Activated naive CD8-positive, alpha-beta T cell treated with anti-CD3 and anti-CD28 coated beads, Interleukin-2, amount 50 U/mL, for 16 hours (primary cell): ENCODE data around the gene C18orf32.
"Not testable (repeated sequence)": the region's sequence is repeated elsewhere in the genome, so short reads cannot be mapped to it uniquely, and the experiment has no call there.

Source experiments
- DNase-seq: peaks from one replicate; pipeline ENCODE4 v3.0.0-alpha.2; 2020; ENCODE audit warnings: low read depth, low spot score

Gene C18orf32

DNA sequence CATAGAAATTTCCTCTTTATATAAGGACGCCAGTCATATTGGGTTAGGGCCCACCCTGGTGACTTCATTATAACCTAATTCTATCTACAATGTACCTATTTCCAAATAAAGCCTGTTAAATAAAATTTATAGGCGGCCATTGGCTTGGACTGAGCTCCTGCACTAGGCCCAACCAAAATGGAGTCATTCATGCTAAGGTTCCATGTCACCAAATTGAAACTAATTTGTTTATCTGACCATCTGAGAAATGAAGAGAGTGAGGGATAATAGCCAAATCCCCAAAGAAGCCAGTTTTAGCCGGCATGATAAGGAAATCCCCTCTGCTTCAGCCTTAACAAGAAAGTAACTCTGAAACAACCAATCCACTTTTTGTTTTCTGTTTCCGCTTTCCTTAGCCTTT lies 19.4 kb downstream of the C18orf32 start:
- DNase-seq: no peak

DNA sequence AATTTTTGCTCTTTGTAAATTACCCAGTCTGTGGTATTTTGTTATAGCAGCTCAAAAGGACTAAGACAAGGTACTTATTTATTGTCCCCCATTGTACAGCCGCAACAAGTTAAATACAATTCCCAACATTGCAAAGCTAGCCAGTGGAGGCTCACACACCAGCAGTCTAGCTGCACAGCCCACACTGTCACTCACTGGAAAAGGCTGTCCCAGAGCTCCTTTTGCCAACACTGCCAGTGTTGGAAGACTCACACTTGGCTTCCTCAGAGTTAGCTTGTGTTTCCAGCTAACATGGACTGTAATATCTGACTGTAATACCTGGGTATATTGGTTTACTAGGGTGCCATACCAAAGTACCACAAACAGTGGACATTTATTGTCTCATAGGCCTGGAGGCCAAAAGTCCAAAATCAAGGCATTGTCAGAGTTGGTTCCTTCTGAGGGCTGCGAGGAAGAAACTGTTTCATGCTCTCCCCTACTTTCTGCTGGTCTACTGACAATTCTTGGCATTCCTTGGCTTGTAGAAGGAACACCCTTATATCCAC lies 19.9 kb downstream of the C18orf32 start:
- DNase-seq: no peak

DNA sequence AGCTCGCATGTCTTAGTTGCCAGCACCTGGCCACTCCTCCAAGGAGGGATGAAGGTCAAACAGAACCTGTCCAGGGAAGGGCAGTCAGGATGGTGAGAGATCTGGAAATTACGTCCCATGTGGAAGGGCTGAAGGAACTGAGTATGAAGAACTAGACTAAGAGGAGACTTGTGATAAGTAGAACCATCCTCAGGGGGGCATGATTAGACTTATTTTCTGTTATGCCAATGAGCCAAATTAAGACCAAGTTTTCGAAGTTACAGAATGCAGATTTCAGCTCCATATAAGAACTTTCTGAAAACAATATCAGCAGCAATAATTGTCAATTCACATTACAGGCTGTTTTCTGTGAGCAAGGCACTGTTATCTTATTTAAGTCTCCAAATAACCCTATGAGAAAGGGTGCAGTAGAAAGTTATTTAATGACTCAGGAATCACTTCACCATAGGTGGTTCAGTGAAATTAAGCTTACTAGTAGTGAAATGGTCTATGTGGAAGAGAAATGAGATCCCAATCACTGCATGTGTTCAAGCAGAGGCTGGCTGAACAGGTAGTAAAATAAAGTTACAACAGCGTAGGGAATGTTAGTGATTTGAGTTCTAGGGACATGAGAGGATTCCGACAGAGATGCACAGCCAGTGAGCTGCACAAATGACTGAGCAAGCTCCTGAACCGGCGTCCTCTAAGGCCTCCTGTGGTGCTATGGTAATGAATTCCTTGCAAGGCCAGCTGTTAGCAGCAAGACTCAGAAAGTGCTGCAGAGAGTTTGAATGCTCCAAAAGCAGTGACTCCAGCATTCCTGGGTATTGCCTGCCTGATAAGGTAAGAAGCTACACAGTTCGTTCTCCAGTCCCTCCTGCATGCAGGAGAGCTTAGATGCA lies 22.1 kb downstream of the C18orf32 start:
- no peak for DNase-seq

DNA sequence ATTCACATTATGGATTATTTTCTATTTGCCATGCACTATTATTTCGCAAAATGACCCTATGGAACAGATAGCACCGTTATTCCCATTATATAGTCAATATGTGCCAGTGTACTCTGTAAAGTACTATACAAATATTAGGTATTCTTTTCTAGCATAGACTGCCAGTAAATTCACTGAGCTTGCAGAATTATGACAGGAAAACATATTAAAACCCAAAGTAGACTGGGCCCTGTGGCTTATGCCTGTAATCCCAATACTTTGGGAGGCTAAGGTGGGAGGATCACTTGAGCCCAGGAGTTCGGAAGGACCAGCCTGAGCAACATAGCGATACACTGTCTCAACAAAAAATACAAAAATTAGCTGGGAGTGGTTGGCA lies 25.4 kb downstream of the C18orf32 start:
- no peak for DNase-seq

DNA sequence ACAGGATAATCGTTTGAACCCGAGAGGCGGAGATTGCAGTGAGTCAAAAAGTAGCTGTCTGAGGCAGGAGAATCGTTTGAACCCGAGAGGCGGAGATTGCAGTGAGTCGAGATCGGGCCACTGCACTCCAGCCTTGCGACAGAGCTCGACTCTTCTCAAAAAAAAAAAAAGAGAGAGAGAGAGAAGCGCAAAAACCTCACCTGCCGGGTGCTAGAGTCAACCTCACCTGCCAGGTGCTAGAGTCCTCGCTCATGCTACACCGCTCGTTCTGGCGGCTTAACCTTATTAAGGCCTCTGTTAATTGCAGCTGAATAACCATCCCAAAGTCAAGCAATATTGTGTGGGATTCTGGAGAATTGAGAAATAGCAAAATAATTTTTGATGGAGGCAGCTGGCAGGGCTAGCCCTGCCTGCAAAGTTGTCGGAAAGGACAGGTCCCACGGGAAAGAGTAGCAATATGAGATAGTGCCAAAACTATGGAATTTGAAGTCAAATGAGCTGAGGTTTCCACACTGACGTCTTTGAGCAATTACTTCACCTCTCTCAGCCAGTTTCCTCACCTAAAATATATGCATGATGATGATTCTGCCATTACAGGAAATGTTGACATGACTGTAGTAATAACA lies 25.9 kb downstream of the C18orf32 start:
- no peak for DNase-seq

DNA sequence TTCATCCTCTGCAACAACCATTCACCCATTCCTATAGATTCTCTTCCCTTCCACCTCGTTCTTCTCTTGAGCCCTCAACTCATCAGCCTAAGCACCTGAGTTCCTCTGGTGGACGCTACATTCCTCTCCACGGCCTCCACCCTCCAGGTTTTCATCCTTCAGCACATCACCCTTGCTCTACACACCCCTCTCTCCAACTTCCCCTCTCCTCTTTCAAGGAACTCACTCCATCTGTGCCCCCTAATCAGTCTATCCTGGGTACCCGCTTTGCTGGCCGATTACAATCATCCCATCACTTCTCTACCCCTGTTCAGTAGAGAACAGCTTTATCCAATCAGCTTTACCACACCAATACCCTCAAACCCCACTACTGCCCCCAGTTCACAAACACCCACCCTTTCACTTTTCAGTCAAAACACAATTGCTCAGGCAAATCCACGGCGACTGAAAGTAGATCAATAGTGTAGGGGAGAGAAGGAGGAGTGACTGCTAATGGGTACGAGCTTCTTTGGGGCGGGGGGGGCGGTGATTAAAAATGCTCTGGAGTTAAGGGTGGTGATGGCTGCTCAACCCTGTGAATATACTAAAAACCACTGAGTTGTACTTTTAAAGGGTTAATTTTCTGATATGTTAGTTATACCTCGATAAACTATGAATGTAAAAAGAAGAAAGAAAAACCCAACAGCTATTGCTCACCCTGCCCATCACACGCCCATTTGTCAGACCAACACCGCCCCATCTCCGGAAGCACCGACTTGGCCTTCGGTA lies 27.4 kb downstream of the C18orf32 start:
- no peak for DNase-seq

DNA sequence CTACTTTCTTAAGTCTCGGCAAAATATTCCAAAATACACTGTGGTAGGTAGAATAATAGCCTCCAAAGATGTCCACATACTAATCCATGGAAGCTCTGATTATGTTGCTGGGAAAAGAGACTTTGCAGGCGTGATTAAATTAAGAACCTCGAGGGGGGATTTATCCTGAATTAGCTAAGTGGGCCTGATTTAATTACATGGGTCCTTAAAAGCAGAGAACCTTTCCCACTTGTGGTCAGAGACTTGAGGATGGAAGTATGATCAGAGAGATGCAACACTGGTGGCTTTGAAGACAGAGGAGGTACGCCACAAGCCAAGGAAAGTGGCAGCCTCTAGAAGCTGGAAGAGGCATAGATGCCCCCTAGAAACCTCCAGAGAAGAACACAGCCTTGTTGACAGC lies 29.4 kb downstream of the C18orf32 start:
- DNase-seq: no peak

DNA sequence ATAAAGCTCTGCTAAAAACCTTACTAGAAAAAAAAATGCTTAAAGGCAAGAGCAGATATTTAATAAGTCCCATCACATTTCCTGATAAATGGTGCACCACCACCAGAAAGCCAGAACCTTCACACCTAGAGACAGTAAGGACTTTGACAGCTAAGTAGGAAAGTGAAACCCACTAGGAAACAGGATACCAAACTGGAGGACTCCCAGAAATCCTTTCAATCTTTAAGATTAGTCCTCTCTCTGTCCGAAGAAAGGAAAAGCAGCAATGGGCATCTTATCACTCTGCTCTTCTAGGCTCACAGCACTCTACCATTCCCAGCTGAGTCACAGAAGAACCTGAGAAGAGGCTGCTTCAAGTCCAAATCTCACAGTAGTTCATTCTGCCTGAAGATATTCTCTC lies 30.2 kb downstream of the C18orf32 start:
- DNase-seq: no peak

DNA sequence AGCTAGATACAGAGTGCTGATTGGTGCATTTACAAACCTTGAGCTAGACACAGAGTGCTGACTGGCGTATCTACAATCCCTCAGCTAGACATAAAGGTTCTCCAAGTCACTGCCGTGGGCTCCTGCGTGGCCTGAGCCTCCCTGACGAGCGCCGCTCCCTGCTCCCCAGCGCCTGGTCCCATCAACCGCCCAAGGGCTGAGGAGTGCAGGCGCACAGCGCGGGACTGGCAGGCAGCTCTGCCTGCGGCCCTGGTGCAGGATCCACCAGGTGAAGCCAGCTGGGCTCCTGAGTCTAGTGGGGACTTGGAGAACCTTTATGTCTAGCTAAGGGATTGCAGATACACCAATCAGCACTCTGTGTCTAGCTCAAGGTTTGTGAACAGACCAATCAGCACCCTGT lies 34.5 kb downstream of the C18orf32 start:
- not testable (repeated sequence) for DNase-seq

DNA sequence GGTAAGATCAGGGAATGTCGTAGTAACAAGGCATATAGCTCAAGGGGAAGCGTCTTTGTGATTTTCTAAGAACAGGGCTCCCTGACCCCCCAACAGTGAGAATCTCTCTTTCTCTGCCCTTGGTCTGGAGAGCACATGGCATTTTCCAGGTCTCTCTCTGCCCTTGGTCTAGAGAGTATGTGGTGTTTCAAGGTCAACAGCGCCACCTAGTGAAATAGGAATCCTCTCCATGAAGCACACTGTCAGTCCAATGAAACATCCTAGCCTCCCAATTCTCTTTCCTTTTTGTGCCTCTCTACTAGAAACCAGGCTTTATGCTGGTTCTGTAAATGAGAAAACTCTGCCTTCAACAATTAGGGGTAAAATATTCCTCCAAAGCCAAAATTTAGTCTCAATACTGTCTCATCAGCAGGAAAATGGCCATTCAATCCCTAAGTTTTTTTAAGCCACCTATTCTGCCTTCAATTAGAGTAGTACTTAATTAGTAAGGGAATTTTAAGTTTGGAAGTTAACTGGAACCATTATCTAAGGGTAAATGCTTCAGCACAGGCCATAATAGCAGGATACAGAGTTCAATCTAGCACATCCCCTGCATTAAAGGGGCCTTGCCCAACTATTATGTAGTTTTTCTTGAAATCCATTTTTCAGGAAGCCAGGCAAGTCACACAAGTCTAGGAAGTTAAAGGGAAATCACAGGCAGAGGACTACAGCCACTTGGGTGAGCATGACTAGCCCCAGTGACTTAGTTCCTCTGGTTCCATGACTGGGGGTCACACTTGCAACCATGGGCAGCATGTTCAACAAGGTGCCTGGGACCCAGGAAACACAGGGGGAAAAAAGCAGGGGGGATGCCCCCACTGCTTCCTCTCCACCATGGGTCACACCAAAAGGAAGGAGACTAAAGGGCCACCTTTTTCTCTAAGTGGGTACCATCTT lies 39.0 kb downstream of the C18orf32 start:
- no peak for DNase-seq

DNA sequence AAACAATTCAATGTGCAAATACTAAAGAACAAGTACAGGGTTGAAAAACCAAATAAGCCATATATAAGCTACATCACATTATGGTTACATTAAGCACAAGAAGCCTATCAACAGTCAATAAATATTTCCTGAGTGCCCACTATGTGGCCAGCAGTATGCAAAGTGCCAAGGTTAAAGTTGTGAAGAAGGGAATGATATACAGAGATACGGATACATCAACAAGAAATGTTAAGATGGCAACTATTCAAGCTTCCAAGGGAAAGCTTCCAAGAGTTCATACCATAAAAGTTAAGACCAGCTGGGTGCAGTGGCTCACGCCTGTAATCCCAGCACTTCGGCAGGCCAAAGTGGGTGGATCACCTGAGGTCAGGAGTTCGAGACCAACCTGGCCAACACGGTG lies 40.6 kb downstream of the C18orf32 start:
- DNase-seq: no peak

DNA sequence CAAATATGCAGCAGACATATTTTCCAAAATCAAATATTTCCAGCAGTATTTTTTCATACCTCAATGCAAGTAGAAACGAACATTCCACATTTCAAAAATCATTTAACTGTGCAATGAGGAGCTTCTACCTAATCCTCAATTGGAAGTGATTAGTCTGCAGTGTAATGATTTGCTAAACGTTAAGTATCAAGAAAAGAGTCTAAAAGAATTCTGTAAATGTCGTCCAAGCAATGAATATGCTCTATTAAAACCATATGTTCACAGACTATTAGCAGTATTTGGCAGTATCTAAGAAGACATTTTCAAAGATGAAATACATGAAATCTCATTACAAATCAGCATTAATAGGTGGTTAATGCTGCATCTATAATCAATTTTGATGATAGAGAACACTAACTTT lies 42.5 kb downstream of the C18orf32 start:
- no peak for DNase-seq

DNA sequence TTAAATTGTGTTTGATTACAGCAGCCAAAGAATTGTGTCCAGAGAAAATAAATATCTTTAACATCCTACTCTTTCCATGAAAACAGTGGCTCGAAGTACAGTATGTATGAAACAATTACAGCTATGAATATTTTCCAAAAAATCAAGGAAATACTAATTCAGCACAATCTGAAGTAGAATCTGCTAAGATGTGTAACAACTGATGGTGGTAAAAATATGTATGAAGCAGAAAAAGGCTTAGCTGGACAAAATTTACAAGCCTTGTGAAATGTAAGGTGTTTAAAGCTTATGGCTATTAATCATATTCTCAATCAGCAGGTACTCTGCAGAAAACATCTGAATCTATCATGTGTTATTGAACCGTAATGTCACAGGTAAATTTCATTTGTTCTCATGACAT lies 43.2 kb downstream of the C18orf32 start:
- no peak for DNase-seq

DNA sequence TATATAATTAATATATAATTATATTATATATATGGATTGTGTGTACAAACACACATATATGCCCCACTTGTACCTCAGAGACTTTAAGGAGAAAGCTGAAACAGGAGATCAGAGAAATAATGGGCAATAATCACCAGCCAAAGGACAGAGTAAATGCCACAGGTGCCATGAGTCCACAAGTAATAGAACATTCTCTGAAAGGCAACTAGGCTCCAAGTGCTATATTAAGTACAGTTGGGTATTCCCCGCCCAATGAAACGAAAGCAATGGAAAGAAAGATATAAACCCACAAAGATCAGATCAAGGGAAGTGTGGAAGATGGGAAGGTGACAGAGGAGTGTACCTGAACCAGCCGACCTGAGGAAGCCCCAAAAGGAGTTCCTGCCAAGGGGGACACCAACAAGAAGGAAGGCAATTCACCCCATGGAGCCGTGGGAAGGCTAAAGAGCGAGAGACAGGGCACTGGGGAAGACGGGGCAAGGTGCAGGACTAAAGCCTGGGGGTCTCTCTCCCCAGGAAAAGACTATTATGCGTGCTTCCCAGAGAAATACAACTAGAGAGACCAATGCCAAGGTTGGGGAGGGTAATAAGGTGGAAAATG lies 45.6 kb downstream of the C18orf32 start:
- no peak for DNase-seq

DNA sequence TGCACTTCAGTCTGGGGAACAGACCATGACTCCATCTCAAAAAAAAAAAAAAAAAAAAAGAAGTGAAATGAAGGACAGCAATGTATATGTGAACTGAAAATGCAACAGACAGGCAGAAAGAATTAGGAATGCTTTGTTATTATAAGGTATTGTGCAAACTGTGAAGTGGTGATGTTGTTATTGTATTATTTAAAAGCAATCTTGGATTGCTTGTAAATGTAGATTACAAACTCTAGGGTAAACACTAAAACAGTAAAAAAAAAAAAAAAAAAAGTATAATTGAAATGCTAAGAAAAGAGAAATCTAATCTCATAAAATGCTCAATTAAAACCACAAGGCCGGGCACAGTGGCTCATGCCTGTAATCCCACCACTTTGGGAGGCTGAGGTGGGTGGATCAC lies 51.9 kb downstream of the C18orf32 start:
- no peak for DNase-seq

DNA sequence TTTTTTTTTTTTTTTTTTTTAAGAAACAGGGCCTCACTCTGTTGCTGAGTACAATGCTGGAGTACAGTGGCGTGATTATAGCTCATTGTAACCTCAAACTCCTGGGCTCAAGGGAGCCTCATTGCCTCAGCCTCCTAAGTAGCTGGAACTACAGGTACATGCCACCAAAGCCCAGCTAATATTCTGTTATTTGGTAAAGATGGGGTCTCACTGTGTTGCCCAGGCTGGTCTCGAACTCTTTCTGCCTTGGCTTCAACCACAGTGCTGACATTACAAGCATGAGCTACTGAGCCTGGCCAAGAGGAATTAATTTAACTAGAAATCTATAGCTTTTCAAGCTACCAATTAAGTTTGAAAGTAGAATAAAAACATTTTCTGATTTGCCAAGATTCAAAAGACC lies 54.4 kb downstream of the C18orf32 start:
- no peak for DNase-seq

DNA sequence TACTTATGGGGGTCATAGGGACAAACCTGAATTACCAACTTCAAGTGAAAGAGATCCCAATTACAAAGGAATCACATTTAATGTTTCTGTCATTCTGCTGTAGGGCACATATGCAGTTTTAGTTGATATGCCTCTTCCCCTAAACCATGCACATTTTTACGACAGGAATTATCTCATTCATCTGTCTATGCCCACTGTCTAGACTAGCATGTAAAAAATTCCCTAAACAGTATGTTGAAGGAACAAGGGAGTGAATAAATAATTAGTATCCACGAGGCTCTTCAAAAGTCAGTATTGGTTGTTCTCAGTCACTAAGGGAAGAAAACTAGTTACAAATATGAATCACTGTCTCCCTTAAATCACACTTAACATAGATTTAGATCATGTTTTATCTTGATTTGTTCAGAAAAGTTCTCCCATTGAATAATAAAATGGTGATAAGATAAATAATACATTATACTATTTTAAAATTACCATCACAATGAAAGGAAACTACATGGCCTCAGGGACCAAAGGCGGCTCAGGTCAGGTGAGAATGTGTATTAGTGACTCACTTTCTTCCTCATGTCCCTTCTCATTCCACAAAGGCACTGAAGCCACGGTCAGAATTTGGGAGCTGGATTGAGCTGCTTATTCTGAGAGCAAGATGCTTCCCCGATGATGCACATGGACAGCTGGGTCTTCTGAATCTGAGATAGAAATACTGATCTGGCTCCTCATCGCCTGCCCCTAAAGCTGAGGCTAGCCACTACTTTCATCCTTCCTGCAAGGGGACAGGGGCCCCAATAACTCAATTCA lies 55.7 kb downstream of the C18orf32 start:
- no peak for DNase-seq
